A172 (cell line): ENCODE measurements around the gene PRKAB2. TPM values are rescaled to one million over a fixed set of nuclear protein-coding genes. Genes with fewer than 3 reads are reported as not detected.
"Not testable (repeated sequence)": the region's sequence is repeated elsewhere in the genome, so short reads cannot be mapped to it uniquely, and the experiment has no call there.

ENCODE experiments used
- DNase-seq: peaks from one replicate; pipeline ENCODE4 v3.0.0-alpha.2; 2015; ENCODE audit warnings: low spot score
- total RNA-seq: library from RNA; depleted of rRNA; stranded (reverse); fragments of >200 nt; shearing (Covaris generic); gene quantifications from 2 replicates; pipeline ENCODE4 v1.2.3, GENCODE V29; 2014; rRNA removed

PRKAB2 gene
- 6.4 and 7.0 TPM in 2 replicates for total RNA-seq

GRCh38 chr1:147172168-147173016, at the start of gene PRKAB2:
PRKAB2 (minus strand) TSS chr1:147172470; CDS start chr1:147172144, 326 bp downstream.
- DNase-seq = peak; percentile 88

DNA sequence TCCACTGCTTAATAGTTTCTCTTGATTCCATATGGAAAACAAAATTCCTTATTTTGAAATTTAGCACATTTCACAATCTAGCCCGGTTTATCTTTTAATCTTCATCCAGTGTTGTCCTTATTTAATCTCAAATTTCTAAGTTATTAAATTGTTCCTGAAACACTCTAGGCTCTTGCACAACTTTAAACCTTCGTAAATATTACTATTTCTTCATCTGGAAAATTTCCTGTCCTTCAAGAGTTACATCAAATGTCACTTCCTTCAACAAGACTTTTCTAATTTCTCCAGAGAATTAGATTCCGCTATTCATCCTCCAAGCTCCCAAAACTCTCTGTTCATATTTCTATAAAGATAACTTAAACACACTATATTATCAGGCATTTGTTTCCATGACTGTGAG, 46.3 kb upstream of the PRKAB2 start:
- DNase-seq = no peak

DNA sequence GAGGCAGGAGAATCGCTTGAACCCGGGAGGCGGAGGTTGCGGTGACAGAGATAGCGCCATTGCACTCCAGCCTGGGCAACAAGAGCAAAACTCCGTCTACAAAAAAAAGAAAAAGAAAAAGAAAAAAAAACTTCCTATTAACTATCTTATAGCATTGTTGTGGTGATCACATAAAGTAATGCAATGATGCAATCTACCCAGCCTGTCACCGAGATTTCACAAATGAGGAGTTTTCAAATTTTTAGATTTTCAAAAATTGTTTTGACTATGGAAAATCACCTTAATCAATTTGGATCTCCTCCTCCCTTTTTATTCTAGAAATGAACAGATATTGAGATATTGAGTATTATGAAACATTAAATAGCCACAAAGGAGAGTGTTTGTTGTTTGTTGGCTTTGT, 44.9 kb upstream of the PRKAB2 start:
- no peak for DNase-seq

DNA sequence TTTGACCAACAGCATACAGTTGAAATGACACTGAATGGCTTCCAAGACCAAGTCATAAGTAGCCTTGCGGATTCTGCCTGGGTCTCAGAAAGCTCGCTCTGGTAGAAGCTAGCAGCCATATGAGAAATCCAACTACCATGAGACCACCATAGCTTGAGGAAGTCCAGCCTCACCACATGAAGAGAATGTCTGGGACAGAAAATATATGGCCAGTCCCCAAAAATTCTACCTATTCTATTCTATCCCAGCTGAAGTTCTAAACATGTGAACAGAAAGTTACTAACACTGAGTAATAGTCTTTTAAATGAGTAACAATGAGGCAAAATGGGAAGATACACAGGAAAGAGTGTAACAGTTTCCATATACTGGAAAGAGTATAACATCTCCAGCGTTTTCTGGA, 43.9 kb upstream of the PRKAB2 start:
- DNase-seq = no peak

DNA sequence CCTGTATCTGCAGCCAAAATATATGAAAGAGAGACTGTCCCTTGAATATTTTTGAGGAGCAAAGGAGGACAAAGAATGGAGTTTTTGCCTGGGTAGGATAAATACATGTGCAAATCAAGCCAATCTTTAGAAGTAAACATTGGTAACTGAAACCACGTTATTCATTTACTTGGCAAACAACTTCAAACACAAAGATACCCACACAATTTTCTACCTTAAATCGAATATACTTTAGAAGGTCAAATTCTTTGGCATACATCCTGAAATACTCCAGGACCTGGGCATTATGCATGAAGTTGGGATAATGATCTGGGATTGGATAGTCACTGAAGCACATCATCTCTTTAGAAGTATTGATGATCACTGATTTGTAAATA, 43.3 kb upstream of the PRKAB2 start:
- DNase-seq = no peak

- DNase-seq = no peak
Measured at GRCh38 chr1:147214842-147215539, 42.7 kb upstream of the PRKAB2 start.

DNA sequence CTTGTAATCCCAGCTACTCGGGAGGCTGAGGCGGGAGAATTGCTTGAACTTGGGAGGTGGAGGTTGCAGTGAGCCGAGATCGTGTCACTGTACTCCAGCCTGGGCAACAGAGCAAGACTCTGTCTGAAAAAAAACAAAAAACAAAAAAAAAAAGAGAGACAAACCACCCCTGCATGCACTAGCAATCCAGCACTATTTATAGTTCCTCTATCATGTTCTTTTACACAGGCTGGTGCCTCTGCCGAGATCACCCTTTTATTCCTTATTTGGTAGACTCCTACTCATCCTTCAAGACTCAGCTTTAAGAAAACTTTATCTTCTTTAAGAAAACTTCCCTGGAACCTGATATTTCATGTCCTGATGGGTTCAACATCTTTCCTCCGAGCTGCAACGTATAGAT, 42.1 kb upstream of the PRKAB2 start:
- DNase-seq = no peak

- DNase-seq = no peak
Measured at GRCh38 chr1:147213271-147213670, 41.0 kb upstream of the PRKAB2 start.

DNA sequence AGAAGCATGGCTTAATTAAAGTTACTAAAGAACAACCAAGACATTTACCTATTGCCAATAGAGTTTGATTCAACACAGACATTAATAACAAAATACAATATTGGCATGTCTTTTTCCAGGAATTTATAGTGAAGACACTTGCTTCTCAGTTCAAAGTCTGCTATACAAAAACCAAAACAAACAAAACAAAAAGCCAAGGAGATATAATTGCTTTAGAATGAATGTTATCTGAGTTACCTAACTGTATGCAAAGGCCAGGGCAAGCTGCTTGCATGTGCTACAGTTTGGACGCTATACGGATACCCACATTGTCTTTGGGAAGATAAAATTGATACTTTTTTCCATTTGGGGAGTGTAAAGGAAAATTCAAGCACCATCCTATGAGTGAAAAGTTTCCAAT, 39.3 kb upstream of the PRKAB2 start:
- DNase-seq = no peak

- no peak for DNase-seq
Measured at GRCh38 chr1:147210987-147211386, 38.7 kb upstream of the PRKAB2 start.

GRCh38 chr1:147209825-147210821, 37.9 kb upstream of the PRKAB2 start:
- no peak for DNase-seq

DNA sequence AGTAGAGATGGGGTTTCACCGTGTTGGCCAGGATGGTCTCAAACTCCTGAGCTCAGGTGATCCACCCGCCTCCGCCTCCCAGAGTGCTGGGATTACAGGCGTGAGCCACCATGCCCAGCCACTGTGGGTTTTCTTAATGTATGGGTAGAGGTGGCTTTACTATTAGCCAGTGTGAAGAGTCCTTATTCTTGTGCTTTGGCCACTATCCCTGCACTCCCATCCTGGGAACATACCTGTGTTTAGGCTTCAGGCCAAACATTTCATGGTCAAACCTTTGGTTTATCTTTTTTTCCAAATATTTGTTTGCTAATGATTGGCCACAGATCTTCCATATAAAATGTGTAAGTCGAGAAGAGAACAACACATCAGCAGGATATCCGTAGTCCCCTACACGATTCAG, 36.3 kb upstream of the PRKAB2 start:
- no peak for DNase-seq

- DNase-seq = no peak
Measured at GRCh38 chr1:147207192-147207591, 34.9 kb upstream of the PRKAB2 start.

GRCh38 chr1:147204080-147204479, 31.8 kb upstream of the PRKAB2 start:
- no peak for DNase-seq

DNA sequence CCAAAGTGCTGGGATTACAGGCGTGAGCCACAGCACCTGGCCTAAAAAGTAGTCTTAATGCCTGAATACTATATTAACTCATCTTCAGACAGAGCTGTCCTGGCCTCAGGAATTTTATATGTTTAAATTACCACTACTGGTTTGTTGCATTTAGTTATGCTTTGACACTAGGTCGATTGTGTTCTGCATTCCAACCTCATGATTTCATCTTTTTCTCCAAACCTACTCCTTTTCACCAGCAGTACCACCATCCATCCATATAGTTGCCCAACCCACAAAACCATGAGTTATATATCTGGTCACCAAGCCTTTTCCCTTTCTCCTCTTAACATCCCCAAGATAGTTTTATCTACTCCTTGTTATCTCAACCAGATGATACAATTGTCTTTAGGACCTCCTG, 30.3 kb upstream of the PRKAB2 start:
- no peak for DNase-seq

DNA sequence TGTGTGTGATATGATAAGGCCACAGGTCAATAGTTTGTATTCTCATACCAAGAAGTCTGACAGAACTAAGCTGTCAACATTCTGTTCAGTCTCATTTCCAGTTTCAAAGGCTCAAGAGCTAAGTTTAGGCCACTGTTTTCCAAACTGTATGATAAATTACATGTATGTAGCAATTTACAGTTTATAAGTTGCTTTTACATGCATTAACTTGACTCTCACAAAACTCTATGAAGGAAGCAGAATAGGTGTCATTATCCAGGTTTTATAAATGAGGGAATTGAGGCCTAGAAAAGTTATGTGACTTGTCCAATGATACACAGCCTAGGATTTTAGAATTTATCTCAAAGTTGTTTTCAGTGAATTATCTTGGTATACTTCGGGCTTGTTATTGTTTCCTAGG, 29.5 kb upstream of the PRKAB2 start:
- DNase-seq = no peak

DNA sequence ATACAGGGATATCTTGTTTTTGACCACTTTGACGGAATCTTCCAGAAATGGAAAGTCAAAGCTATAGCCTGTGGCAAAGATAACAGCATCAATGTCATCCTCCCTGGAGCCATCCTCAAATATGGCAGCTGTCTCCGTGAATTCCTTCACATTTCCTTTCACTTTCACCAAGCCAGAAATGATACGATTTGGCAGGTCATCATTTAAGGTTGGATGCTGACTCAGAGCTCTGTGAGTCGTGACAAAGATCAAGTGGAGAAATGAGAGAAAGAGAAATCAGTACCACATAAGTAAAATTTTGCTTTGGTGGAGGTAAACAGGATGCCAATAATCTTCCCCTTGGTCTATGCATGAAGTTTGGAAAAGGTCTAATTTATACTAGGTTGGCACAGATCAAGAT, 29.0 kb upstream of the PRKAB2 start:
- peak; percentile 16 for DNase-seq

GRCh38 chr1:147197324-147197723, 25.1 kb upstream of the PRKAB2 start:
- not testable (repeated sequence) for DNase-seq

- no peak for DNase-seq
Measured at GRCh38 chr1:147189514-147189913, 17.2 kb upstream of the PRKAB2 start.

DNA sequence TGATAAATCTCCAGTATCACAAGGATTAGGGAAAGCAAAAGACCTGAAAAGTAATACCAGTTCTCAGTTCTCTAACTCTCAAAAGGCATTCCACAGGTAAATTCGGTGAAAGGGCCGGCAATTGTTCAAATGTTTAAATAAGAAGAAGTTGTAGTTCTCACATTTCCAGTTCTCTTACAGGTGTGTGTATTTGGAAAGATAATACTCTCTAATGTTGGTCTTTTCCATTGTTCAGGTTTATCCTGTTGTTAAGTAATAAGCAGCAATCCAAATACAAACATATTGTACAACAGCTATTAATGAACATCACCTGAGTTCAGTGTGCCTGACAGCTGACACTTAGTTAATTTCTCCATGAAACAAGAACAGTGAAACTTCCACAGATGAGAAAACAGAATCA, 13.2 kb upstream of the PRKAB2 start:
- no peak for DNase-seq

DNA sequence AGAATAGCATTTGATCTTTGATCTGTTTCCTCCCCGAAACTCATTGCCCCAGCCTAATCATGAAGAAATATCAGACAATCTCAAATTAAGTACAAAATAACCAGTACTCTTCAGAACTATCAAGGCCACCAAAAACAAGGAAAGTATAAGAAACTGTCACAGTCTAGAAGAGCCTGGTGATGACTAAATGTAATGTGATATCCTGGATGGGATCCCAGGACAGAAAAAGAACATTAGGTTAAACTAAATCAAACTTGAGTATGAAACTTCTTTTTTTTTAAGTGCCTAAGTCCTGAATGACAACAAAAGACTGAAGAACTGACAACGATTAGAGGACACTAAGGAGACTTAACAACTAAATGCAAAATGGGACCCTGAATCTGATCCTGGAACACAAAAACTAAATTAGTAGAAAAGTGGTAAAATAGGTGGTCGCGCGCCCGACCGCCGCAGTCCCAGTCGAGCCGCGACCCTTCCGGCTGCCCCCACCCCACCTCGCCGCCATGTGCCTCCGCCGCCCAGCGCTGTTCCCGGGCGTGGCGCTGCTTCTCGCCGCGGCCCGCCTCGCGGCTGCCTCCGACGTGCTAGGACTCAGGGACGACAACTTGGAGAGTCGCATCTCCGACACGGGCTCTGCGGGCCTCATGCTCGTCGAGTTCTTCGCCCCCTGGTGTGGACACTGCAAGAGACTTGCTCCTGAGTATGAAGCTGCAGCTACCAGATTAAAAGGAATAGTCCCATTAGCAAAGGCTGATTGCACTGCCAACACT, 5.5 kb upstream of the PRKAB2 start:
- no peak for DNase-seq
